CD4-positive, alpha-beta T cell treated with Interleukin-6 for 4 hours (primary cell): ENCODE data around the gene EFNA4.

Experiments used
- DNase-seq: peaks from one replicate; pipeline ENCODE4 v3.0.0-alpha.2; 2020; ENCODE audit warnings: mixed read lengths

The EFNA4 gene

GRCh38 chr1:155052439-155053395, 10.8 kb upstream of the EFNA4 start:
- DNase-seq = peak; percentile 45

GRCh38 chr1:155053531-155054105, 9.9 kb upstream of the EFNA4 start:
- no peak for DNase-seq

DNA sequence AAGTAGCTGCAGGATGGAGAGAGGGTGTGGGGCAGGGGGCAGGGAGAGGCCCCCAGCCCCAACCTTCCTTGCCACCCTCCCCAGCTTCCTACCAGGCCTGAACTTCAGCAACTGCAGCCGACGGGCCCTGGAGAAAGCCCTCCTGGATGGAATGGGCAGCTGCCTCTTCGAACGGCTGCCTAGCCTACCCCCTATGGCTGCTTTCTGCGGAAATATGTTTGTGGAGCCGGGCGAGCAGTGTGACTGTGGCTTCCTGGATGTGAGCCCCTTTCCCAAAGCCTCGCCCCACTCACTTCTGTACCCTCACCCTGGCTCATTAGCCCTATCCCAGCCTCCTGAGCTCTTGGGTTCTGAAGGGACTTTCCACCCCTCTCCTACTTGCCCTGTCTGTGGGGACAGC, 6.4 kb upstream of the EFNA4 start:
- DNase-seq = no peak

DNA sequence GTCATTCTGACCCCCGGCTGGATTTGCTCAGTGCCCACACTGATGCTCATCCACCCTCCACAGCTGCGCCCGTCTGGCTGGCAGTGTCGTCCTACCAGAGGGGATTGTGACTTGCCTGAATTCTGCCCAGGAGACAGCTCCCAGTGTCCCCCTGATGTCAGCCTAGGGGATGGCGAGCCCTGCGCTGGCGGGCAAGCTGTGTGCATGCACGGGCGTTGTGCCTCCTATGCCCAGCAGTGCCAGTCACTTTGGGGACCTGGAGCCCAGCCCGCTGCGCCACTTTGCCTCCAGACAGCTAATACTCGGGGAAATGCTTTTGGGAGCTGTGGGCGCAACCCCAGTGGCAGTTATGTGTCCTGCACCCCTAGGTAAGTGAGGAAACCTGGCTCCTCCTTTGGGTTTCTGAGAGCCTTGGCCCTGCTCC, 5.7 kb upstream of the EFNA4 start:
- no peak for DNase-seq

GRCh38 chr1:155060736-155061135, 2.8 kb upstream of the EFNA4 start:
- DNase-seq = no peak

GRCh38 chr1:155061381-155062150, 2.0 kb upstream of the EFNA4 start:
- peak; percentile 96 for DNase-seq

DNA sequence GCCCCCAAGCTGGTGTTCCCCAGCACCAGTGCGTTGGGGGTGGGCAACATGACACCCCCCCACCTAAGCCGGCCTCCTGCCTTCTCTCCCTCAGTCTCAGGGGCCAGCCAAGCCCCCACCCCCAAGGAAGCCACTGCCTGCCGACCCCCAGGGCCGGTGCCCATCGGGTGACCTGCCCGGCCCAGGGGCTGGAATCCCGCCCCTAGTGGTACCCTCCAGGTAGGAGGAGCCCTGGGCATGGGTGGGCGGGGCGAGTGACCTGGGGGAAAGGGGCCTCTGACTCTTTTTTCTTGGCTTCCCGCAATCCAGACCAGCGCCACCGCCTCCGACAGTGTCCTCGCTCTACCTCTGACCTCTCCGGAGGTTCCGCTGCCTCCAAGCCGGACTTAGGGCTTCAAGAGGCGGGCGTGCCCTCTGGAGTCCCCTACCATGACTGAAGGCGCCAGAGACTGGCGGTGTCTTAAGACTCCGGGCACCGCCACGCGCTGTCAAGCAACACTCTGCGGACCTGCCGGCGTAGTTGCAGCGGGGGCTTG, 1.3 kb upstream of the EFNA4 start:
- DNase-seq = no peak

- peak; percentile 81 for DNase-seq
Observed at GRCh38 chr1:155062702-155063411, 683 bp upstream of the EFNA4 start.

DNA sequence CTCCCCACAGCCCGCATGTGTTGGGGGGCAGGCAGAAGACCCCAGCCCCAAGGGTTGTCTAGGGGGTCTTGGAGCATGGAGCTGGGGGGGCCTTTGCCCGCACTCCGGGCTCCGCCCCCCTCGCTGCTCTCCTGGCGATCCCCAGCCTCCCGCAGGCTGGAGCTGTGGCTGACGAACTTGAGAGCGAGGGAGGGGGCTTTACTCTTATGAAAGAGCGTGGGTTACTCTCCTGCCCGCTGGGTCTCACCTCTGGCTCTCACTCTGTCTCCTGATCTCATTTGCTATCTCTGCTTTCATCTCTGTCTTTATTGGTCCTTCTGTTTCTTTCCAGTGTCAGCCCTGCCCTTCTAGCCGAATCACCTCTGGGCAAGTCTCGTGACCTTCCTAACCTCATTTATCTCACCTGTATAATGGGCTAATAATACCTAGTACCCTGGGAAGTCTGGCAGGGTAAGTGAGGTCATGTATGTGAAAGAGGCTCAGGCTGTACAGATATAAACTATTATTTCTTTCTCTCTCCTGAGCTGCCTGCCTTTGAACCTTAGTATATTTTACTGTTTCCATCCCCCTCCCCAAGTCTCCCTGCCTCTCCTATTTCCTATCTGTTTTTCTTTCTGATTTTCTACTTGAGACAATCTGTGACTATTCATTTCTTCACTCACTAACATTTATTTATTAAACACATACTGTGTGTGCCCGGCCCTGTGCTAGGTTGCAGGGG, 731 bp downstream of the EFNA4 start:
- no peak for DNase-seq

- DNase-seq = no peak
Observed at GRCh38 chr1:155064832-155065429, 1.4 kb downstream of the EFNA4 start.

- no peak for DNase-seq
Observed at GRCh38 chr1:155066777-155067176, 3.2 kb downstream of the EFNA4 start.

DNA sequence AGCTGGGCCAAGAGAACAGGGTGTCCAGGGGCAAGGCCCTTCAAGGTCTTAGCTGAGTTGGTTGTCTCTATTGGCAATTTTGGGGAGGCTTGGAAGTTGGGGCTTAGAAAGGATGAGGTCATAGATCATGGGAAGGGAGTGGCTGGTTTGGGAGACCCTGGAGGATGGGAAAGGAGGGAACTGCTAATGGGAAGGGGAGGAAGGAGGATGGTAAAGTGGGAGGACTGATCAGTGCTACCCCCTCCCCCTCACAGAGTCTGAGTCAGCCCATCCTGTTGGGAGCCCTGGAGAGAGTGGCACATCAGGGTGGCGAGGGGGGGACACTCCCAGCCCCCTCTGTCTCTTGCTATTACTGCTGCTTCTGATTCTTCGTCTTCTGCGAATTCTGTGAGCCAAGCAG, 5.1 kb downstream of the EFNA4 start:
- DNase-seq = no peak

- DNase-seq = no peak
Observed at GRCh38 chr1:155069551-155070157, 6.1 kb downstream of the EFNA4 start.

DNA sequence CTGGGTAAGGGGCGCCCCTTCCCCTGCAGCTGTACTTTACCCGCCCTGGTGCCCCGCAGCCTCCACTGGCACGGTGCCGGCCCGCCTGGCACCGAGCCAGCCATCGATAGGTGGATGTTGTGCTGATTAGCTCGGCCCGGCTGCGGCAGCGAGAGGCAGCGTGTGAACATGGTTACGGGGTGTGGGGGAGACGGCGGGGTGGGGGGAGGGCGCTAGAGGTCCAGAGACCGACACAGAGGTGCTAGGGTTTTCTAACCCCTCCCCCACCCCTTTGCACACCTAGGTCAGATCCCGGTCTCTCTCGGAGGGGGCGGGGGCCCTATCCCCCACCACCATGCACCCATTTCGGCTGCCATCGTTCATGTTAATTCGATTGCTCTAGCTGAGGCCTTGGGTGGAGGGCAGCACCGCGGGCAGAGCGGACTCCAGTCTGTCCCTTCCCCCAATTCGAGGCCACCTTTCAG, 6.7 kb downstream of the EFNA4 start:
- DNase-seq = no peak

- DNase-seq = peak; percentile 83
Observed at GRCh38 chr1:155070721-155071569, 7.4 kb downstream of the EFNA4 start.

DNA sequence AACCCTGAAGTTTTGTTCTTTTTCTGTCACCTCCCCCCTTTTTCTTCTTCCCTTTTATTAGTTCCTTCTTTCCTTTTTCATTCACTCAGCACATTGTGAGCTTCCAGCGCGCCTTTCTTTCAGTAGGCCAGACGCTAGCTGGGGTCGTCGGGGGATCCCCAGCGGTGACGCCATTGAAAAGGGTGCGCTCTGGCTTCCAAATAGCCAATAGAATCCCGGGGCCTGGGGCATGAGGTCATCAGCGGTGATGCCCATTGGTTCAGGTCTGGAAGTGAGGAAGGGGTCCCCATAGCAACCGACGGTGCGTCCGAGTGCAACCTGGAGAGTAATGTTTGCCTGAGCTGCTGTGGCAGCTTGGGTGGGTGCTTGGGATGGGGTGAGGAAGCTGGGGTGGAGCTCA, 8.2 kb downstream of the EFNA4 start:
- no peak for DNase-seq

- no peak for DNase-seq
Observed at GRCh38 chr1:155072531-155073289, 9.2 kb downstream of the EFNA4 start.

DNA sequence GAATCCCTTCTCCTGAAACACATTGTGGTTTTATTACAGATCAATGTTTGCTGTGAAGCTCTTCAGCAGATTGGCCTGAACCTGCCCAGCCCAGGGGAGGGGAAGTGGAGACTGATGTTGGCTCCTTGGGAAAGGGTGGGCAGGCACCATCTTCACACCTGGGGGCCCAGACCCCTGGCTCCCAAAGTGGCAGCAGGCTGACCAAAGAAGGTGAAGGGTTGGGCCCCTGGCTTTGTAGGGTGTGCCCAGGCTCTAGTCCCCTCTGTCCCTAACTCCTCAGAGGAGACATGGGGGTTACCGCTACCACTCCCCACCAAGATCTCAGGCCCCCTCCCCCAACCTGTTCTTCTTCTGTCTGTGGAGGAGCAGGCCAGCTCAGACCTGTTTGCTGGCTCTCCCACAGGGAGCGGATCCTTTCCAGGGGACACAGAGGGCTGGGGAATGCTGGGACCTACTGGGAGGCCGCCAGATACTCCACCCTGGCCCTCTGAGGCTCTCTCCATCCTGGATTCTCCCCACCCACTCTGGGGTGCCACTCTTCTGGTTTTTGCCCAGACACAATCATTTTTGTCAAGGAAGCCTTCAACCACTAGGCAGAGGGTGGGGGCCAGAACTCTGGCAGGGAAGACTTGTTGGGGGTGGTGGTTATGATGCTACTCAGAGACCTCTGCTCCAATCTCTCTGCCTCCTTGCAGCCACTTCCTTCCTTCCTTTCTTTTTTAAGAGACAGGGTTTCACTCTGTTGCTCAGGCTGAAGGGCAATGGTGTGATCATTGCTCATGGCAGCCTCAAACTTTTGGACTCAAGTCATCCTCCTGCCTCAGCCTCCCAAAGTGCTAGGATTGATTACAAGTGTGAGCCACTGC, 10.1 kb downstream of the EFNA4 start:
- no peak for DNase-seq
